Ascending aorta (tissue), 2 donors: ENCODE measurements around the gene HID1. TPM values are rescaled to one million over a fixed set of nuclear protein-coding genes. Genes with fewer than 3 reads are reported as not detected.

Source experiments
- DNase-seq, 2 donors: peaks; one replicate each; pipeline ENCODE4 v3.0.0-alpha.2; 2019; ENCODE audit warnings: low spot score in 2 of 2
- H3K27ac ChIP-seq, 2 donors: fragments of 200-600 bp; sonication (generic); one replicate each; pipeline ENCODE4 v1.5.1; 2016 to 2017; ENCODE audit warnings: mild to moderate bottlenecking in 1 of 2
- H3K27me3 ChIP-seq: fragments of 200-600 bp; sonication (generic); one replicate; pipeline ENCODE4 v1.5.1; 2017
- H3K36me3 ChIP-seq, 2 donors: fragments of 200-600 bp; sonication (generic); one replicate each; pipeline ENCODE4 v1.5.1; 2016
- H3K4me1 ChIP-seq, 2 donors: fragments of 200-600 bp; sonication (generic); one replicate each; pipeline ENCODE4 v1.5.1; 2016 to 2017; ENCODE audit warnings: mild to moderate bottlenecking in 1 of 2
- H3K4me3 ChIP-seq, 2 donors: fragments of 200-600 bp; sonication (generic); one replicate each; pipeline ENCODE4 v1.5.1; 2016 to 2017; ENCODE audit warnings: mild to moderate bottlenecking in 1 of 2
- H3K9me3 ChIP-seq, 2 donors: fragments of 200-600 bp; sonication (generic); one replicate each; pipeline ENCODE4 v1.5.1; 2016
- CTCF ChIP-seq, 3 experiments: fragments of 200-600 bp in 2 of 3; fragments of 450-650 bp in 1 of 3; sonication (generic) in 2 of 3; IDR thresholded peaks; one replicate each; pipeline ENCODE4 v1.5.1; 2016 to 2019; ENCODE audit warnings: antibody characterized with exemption in 3 of 3, mild to moderate bottlenecking in 1 of 3, moderate library complexity in 1 of 3
- intact Hi-C: fragments of 100-400 bp; cut with DNase I; formaldehyde crosslinking; loops from one replicate; pipeline ENCODE4 v1.15.1; 2023
- total RNA-seq: library from RNA; depleted of rRNA; stranded (reverse); fragments of >200 nt; gene quantifications from one replicate; pipeline ENCODE4 v1.1.0, GENCODE V29; 2016

The HID1 gene
- total RNA-seq, 1 donor from 2014 or later, result 103 TPM

GRCh38 chr17:74939534-74939933, 33.0 kb downstream of the HID1 start:
- intact Hi-C loops, result no loop called here
- H3K9me3 ChIP-seq, result no peaks in the 10 kb centered on the region
- no peak overlapping the region for H3K27ac ChIP-seq
- no peak for DNase-seq
- no peaks in the 10 kb centered on the region for H3K36me3 ChIP-seq
- peaks cover 19% of the 10 kb centered on the region for H3K27me3 ChIP-seq
- no peak for TF ChIP-seq CTCF (IDR thresholded peaks at IDR 0.05)
- H3K4me1 ChIP-seq, result peaks cover 0 to 5% of the 10 kb centered on the region in 2 donors
- no peak overlapping the region for H3K4me3 ChIP-seq

- Histone ChIP-seq H3K4me3 (no peak overlapping the region), H3K9me3 (no peaks in the 10 kb centered on the region), H3K27me3 (peaks cover 19% of the 10 kb centered on the region), H3K27ac (no peak overlapping the region), H3K4me1 (peaks cover 0 to 5% of the 10 kb centered on the region in 2 donors), H3K36me3 (no peaks in the 10 kb centered on the region)
- TF ChIP-seq CTCF (IDR thresholded peaks at IDR 0.05), result no peak
- no peak for DNase-seq
- intact Hi-C loops, result no loop called here
These were observed 34.2 kb downstream of the HID1 start for GRCh38 chr17:74938194-74938950.

- Histone ChIP-seq H3K4me3 (no peak overlapping the region), H3K27me3 (peaks cover 19% of the 10 kb centered on the region), H3K9me3 (no peaks in the 10 kb centered on the region), H3K4me1 (peaks cover 0 to 5% of the 10 kb centered on the region in 2 donors), H3K36me3 (no peaks in the 10 kb centered on the region), H3K27ac (no peak overlapping the region)
- intact Hi-C loops, result no loop called here
- DNase-seq, result no peak
- TF ChIP-seq CTCF (IDR thresholded peaks at IDR 0.05), result no peak
These were observed 35.2 kb downstream of the HID1 start for GRCh38 chr17:74937064-74938051.

- H3K27ac ChIP-seq, result no peak overlapping the region
- H3K4me1 ChIP-seq, result peaks cover 0 to 5% of the 10 kb centered on the region in 2 donors
- H3K4me3 ChIP-seq, result no peak overlapping the region
- peaks cover 19% of the 10 kb centered on the region for H3K27me3 ChIP-seq
- no peak for TF ChIP-seq CTCF (IDR thresholded peaks at IDR 0.05)
- DNase-seq, result no peak
- intact Hi-C loops, result no loop called here
- no peaks in the 10 kb centered on the region for H3K36me3 ChIP-seq
- no peaks in the 10 kb centered on the region for H3K9me3 ChIP-seq
These were observed 36.1 kb downstream of the HID1 start for GRCh38 chr17:74936470-74936799.

GRCh38 chr17:74935585-74936469, 36.7 kb downstream of the HID1 start, which contains the start of gene OTOP3:
Gene OTOP3, plus strand, starts transcription at chr17:74935898. Its CDS starts 24 bp downstream, at chr17:74935922.
- Histone ChIP-seq H3K27ac (no peak within 1 kb of the TSS), H3K27me3 (peaks cover 19% of the 10 kb centered on the region), H3K4me1 (peaks cover 0 to 5% of the 10 kb centered on the region in 2 donors), H3K36me3 (no peaks in the 10 kb centered on the region), H3K9me3 (no peaks in the 10 kb centered on the region), H3K4me3 (no peak within 1 kb of the TSS)
- intact Hi-C loops, result no loop called here
- TF ChIP-seq CTCF (IDR thresholded peaks at IDR 0.05), result no peak
- no peak for DNase-seq
